HL-60 (cell line): ENCODE data around the gene SLC23A2.

Experiments used
- DNase-seq, 2 experiments: peaks; one replicate each; pipeline ENCODE4 v3.0.0-alpha.2; 2010 to 2020; ENCODE audit warnings: low read depth in 1 of 2, low spot score in 1 of 2
- H3K27ac ChIP-seq: fragments of 250-450 bp; sonication (Bioruptor Pico); replicated peaks from 2 replicates; pipeline ENCODE4 v1.5.1; 2020; ENCODE audit warnings: mild to moderate bottlenecking, moderate library complexity
- H3K27me3 ChIP-seq: fragments of 250-450 bp; sonication (Bioruptor Pico); 2 replicates; pipeline ENCODE4 v1.5.1; 2021; ENCODE audit warnings: mild to moderate bottlenecking, moderate library complexity; ENCODE audit not compliant: insufficient read depth, poor library complexity, severe bottlenecking
- H3K4me3 ChIP-seq: replicated peaks from 2 replicates; pipeline ENCODE4 v1.5.1; 2011; ENCODE audit warnings: mild to moderate bottlenecking, control low read depth, low read length; ENCODE audit not compliant: insufficient read depth
- CTCF ChIP-seq: IDR thresholded peaks from one replicate; pipeline ENCODE4 v1.5.1; 2011; ENCODE audit warnings: low read length, control low read depth, inconsistent platforms; ENCODE audit not compliant: insufficient read depth
- GABPA ChIP-seq: IDR thresholded peaks from 2 replicates; pipeline ENCODE4 v1.6.1; 2012; ENCODE audit warnings: low read depth
- POLR2AphosphoS5 ChIP-seq: IDR thresholded peaks from 2 replicates; pipeline ENCODE4 v1.6.1; 2012; ENCODE audit warnings: low read depth
- REST ChIP-seq: IDR thresholded peaks from 2 replicates; pipeline ENCODE4 v1.6.1; 2012; ENCODE audit warnings: low read depth; ENCODE audit not compliant: insufficient replicate concordance
- SPI1 ChIP-seq: IDR thresholded peaks from 2 replicates; pipeline ENCODE4 v1.6.1; 2012; ENCODE audit warnings: low read depth, mild to moderate bottlenecking, borderline replicate concordance

The SLC23A2 gene

GRCh38 chr20:4959592-4959991 lies 41.7 kb downstream of the SLC23A2 start:
- no peak overlapping the region for H3K4me3 ChIP-seq
- peak overlapping the region; percentile 27 for H3K27ac ChIP-seq
- H3K27me3 ChIP-seq = no peaks in the 10 kb centered on the region
- no peak for TF ChIP-seq REST
- no peak for TF ChIP-seq SPI1
- TF ChIP-seq GABPA = no peak
- no peak for TF ChIP-seq CTCF
- TF ChIP-seq POLR2AphosphoS5 = no peak
- peak; percentile 14 to 51 for DNase-seq

- Histone ChIP-seq H3K27me3 (no peaks in the 10 kb centered on the region), H3K4me3 (no peak overlapping the region), H3K27ac (no peak overlapping the region)
- TF ChIP-seq GABPA (no peak), SPI1 (peak; percentile 73; the same call in 1 of the 2 replicates)
- DNase-seq = no peak
These were observed 43.4 kb downstream of the SLC23A2 start for GRCh38 chr20:4957939-4958362.

- no peak for TF ChIP-seq CTCF
- no peak for TF ChIP-seq POLR2AphosphoS5
- TF ChIP-seq GABPA = no peak
- TF ChIP-seq SPI1 = no peak
- TF ChIP-seq REST = no peak
- no peak for DNase-seq
- Histone ChIP-seq H3K27ac (peak overlapping the region; percentile 4; the same call in 1 of the 2 replicates), H3K27me3 (no peaks in the 10 kb centered on the region), H3K4me3 (no peak overlapping the region)
These were observed 44.1 kb downstream of the SLC23A2 start for GRCh38 chr20:4957187-4957586.

- Histone ChIP-seq H3K27me3 (no peaks in the 10 kb centered on the region), H3K4me3 (no peak overlapping the region), H3K27ac (no peak overlapping the region)
- DNase-seq = peak; percentile 41 to 57
- TF ChIP-seq CTCF = peak; percentile 44
- no peak for TF ChIP-seq POLR2AphosphoS5
These were observed 45.0 kb downstream of the SLC23A2 start for GRCh38 chr20:4956200-4956810.
